Measurements from ENCODE around the gene MC1R.

DNA sequence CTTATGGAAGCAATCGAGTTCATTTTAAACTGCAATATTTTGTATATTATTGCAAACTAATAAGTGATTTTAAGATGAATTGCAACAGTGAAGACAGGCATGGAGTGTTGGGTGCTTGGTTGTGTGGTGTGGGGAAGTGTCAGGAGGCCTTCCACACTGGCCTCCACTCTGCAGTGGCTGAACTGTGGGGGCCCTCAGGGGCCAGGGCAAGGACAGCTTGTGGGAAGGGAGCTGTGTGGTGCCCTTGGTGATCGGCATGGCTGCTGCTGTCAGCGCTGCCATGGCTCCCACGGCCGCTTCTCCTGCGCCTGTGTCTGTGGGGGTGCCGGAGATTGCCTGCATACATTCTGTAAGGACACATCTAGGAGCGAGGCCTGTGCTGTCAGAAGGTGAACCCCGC, 26.0 kb upstream of the MC1R start:
- no peak for TF ChIP-seq EZH2 (IDR thresholded peaks at IDR 0.05; ENCODE audit: low read length, missing control alignments)
- TF ChIP-seq, protein P1, sequence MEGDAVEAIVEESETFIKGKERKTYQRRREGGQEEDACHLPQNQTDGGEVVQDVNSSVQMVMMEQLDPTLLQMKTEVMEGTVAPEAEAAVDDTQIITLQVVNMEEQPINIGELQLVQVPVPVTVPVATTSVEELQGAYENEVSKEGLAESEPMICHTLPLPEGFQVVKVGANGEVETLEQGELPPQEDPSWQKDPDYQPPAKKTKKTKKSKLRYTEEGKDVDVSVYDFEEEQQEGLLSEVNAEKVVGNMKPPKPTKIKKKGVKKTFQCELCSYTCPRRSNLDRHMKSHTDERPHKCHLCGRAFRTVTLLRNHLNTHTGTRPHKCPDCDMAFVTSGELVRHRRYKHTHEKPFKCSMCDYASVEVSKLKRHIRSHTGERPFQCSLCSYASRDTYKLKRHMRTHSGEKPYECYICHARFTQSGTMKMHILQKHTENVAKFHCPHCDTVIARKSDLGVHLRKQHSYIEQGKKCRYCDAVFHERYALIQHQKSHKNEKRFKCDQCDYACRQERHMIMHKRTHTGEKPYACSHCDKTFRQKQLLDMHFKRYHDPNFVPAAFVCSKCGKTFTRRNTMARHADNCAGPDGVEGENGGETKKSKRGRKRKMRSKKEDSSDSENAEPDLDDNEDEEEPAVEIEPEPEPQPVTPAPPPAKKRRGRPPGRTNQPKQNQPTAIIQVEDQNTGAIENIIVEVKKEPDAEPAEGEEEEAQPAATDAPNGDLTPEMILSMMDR (conservative IDR thresholded peaks at IDR 0.05 in 1 of 2, IDR thresholded peaks at IDR 0.05 in 1 of 2; ENCODE audit: low read depth in 1 of 2, low read length in 2 of 2) = no peak

All from fibroblast of lung (primary cell).